ENCODE measurements around the gene IFNG. TPM values are rescaled to one million over a fixed set of nuclear protein-coding genes. Genes with fewer than 3 reads are reported as not detected.

The IFNG gene
- total RNA-seq, 1 experiment from 2014 or later = 0.44 TPM

DNA sequence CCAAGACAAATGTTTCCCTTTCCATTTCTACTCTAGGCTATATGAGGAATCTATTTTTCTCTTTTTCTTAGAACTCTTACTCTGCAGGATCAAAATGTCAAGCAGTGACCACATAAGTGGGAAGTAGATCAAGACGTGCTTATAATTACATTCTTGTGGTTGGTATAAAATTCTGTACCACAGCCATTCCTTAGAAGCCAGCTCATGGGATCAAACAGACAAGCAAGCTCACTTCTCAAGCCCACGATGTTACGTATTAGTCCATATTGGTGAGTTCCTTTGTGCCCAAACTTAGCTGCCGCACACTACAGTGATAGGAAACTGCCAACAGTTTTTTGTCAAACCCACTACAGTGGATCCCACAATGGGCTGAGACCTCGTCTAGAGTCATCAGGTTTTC, 53.4 kb downstream of the IFNG start (continued):
- TF ChIP-seq EZH2 (IDR thresholded peaks at IDR 0.05) (no peak), SP1 (IDR thresholded peaks at IDR 0.05; ENCODE audit: low read depth) (no peak), ZNF274 (IDR thresholded peaks at IDR 0.05; ENCODE audit: low read depth, low read length) (no peak), ZFX (IDR thresholded peaks at IDR 0.05) (no peak), POLR2A (IDR thresholded peaks at IDR 0.05; ENCODE audit: borderline replicate concordance, extremely low read depth, insufficient read depth, insufficient read length) (no peak)

Other genes with a start within 250 kb of the IFNG start
- not detected for gene IFNG-AS1, start 170.3 kb downstream of the IFNG start, total RNA-seq (2021; ENCODE audit: unreplicated experiment)
- gene IL26, start 66.1 kb upstream of the IFNG start, total RNA-seq (2021; ENCODE audit: unreplicated experiment) = not detected
- not detected for gene IL22, start 93.9 kb upstream of the IFNG start, total RNA-seq (2021; ENCODE audit: unreplicated experiment)
- gene MDM1, start 172.6 kb upstream of the IFNG start, total RNA-seq (2021; ENCODE audit: unreplicated experiment) = 10.0 TPM